Stimulated activated CD4-positive, alpha-beta T cell treated with anti-CD3 and anti-CD28 coated beads, Interleukin-4, amount 100 ng/mL, for 4 hours (primary cell): ENCODE measurements around the gene CELF2.

Experiments
- DNase-seq, 2 experiments: peaks; one replicate each; pipeline ENCODE4 v3.0.0-alpha.2; 2020

The CELF2 gene

DNA sequence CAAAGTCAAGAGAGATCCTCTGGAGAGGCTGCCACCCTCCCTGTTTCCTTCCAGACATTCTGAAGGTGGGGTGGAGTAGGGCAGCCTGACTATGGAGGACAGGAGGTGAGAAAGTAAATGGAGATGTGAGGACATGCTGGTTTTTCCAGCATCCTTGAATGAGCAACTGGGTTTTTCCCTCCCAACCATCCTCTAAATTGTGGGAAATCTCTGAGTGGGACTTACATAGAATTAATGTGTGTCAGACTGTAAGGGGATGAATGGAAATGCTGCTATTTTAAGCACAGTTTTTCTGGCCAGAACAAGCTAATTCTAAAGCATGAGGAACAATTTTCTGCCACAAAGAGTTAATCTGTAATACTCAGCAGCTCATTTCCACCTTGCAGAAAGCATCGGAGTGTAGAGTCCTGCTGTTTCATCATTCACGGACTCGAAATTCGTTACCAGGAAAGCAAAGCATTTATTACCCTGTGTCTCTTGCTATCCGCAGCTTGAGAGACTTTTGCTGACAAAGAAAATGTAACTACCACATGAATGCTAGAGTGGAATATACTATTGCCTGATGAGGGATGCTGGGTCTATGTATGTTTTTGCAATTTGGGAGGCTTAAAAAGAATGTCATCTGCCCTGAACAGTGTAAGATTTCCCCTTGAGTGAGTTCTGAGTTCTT, 213.0 kb downstream of the CELF2 start:
- DNase-seq = no peak

DNA sequence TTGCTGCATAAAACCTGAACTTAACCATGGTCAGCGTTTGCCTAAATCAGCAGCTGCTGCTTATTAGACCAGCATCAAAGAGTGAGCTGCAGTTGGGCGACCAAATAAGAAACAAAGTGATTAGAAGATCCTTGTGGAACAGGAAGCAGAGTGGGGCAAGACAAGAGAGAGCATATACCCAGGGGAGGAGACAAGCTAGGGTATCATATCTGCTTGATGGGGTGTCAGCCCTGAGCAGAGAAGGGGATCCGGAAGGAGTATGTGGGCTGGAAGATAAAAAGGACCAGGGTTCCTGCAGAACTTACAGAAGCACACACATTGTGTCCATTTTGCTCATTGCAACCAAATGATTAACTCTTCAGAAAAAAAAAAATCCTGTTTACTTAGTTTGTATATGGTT, 213.6 kb downstream of the CELF2 start:
- DNase-seq = no peak

DNA sequence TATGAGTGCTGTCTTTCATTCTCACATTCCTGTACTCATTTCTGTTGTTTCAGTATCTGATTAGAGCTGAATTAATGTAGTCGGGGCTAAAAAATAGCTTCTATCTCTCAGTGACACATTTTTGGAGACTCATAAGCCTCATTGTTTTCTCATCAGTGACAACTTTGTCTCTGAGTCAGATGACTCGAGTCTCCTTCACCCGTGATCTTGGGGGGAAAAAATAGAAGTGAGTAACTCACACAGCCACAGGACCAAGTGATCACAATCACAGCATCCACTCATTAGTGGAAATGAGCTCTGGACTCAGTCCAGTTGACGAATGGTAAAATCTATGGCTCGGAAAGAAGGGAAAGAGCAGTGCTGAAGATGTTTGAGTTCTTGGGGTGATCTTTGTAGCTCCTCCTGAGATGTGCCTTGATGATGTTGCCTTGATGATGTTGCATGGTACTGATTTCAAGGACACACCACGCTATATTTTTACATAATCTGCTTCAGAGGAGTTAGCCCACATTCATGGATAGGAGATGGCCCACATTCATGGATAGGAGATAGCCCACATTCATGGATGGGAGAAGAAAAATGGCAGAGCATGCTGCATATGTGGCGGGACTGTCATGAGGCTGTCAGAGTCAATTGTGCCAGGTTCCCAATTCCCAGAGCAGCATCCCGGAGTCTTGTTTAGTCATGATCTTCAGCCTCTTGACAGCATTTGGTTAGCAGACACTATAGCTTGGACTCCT, 214.7 kb downstream of the CELF2 start:
- DNase-seq = no peak

GRCh38 chr10:11234857-11235531, 217.3 kb downstream of the CELF2 start:
- DNase-seq = no peak

DNA sequence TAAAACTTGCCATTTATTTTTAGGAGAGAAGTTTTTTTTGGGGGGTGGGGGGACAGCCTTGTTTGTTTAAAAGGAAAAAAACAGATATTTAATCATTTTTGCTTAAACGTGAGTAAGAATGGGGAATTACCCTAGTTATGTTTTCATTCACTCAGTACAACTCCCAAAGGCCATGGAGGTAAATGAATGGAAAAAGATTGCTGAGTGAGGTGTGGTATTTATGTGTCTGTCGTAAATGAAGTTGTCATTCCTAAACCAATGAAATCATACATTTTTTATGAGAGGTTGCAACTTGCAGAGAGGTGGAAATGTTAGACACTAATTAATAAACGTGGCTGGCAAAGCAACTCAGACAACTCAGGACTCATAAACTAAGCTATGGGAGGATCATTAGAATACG, 218.1 kb downstream of the CELF2 start:
- DNase-seq = no peak

DNA sequence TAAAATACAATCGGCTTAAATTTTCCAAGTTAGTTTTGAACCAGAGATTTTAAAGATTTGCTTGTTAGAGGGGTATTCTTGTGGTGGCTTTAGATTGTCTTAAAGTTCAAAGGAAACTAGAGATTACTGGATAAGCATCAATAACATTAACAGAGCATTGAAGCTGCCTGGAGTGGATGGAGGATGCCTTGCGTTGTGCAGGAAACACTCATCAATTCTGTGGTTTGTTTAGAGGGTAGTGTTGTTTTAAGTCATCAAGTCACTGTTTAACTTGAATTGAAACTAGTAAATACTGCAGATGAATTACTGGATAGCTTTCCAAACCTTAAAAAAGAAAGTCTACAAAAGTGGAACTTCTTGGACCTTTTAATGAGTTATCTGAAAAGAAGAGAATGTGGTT, 218.6 kb downstream of the CELF2 start:
- DNase-seq = no peak

DNA sequence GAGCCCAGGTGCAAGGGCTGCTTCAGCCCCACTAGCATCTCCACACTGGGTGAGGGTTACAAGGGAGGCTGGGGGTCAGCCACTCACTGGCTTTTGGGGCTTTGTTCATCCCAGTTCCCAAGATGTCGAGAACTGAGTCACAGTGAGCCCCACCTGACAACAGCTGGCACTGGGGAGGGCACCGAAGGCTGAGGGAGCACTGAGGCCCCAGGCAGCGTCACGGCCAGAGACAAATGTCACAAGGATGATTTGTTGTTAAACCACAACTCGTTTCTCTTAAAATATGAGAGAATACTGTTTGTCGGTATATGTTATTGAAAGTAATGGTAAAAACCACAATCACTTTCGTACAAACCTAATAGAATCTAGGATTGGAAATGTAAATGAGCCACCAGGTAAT, 219.9 kb downstream of the CELF2 start:
- DNase-seq = peak in 1 of 2 experiments; percentile 19

- DNase-seq = no peak
These were observed 221.2 kb downstream of the CELF2 start for GRCh38 chr10:11238893-11239292.

DNA sequence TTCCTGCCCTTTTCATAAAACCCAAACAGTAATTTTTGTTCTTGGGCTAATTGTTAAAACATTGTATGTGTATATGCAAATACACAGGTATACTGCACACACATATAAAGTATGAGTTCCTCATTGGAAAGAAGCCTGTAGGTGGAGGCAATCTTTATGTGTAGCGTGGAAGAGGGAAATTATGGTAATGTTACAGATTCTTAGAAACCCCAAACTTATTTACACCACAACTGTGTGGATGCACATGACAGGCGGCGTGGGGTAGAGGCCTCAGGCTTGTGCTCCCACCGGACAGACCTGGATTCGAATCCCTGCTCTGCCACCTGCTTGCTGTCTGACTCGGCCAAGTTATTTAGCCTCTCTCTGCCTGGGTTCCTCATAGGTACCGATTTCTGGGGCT, 223.0 kb downstream of the CELF2 start:
- DNase-seq = no peak

- DNase-seq = no peak
These were observed 225.0 kb downstream of the CELF2 start for GRCh38 chr10:11242443-11243387.

DNA sequence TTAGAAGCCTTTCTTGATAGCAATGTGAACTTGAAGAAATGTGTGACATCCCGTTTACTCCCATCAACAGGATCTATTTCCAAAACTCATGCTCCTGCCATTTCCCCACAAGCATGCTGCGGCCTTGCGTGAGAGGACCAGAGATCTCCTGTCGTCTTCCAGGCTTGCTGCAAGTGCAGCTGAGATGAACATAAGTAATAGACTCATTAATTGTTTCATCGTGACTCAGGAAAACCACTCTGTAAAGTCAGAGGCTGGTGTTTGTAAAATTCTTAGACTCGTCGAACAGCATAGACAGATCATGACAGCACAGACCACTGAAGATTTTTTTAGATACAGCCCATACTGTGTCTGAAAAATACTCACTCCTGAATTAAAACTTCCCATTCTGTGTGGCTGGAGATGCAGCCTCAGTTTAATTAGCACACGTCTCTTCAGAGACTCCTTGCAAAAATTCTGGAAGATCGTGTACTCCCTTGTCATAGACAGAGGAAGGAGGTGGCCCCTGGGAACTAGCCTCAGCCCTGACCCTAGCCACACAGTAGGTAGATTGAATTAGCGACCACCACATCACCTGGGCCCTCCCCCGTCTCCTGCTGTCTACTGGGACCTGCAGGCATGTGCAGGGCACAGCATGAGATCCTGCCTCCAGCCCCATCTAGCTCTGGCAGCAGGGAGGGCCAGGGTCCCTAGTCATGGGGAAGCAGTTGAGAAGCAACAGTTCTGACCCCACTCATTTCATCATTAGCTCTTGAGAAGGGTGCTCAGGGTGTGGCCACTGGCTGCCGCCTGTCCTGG, 226.0 kb downstream of the CELF2 start:
- no peak for DNase-seq

- DNase-seq = no peak
These were observed 227.4 kb downstream of the CELF2 start for GRCh38 chr10:11245095-11245479.

GRCh38 chr10:11245510-11245909, 227.8 kb downstream of the CELF2 start:
- peak in 1 of 2 experiments; percentile 32 for DNase-seq

- no peak for DNase-seq
These were observed 228.4 kb downstream of the CELF2 start for GRCh38 chr10:11245981-11246590.

DNA sequence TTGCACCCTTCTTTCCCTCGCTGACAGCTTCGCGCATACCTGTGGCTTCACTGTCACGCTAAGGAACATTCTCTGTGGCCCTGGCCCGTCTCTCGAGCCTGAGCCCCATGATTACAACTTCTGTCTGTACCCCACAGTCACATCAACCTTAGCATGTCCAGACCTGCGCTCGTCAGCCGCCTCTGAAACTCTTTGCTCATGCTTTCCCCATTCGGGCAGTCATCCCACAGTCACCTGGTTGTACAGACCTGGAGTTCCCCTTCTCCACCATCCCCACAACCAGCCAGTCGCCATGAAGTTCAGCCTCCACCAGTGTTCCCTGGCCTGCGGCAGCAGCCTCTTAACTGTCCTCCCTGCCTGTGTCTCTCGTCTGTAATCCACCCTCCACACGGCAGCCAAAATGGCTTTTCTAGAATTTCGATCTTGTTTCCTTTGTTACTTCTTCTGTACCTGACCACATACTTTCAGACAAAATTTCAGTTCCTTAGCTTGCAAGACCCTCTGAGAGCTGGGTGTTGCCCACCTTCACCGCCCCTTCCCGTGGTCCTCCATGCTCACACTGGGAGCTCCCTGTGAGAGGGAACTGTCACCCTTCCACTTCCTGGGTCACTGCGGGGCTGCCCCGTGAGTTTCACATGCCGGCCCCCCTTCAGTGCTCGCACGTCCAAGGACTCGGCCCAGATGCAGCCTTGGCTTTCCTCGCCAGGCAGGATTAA, 229.2 kb downstream of the CELF2 start:
- no peak for DNase-seq

DNA sequence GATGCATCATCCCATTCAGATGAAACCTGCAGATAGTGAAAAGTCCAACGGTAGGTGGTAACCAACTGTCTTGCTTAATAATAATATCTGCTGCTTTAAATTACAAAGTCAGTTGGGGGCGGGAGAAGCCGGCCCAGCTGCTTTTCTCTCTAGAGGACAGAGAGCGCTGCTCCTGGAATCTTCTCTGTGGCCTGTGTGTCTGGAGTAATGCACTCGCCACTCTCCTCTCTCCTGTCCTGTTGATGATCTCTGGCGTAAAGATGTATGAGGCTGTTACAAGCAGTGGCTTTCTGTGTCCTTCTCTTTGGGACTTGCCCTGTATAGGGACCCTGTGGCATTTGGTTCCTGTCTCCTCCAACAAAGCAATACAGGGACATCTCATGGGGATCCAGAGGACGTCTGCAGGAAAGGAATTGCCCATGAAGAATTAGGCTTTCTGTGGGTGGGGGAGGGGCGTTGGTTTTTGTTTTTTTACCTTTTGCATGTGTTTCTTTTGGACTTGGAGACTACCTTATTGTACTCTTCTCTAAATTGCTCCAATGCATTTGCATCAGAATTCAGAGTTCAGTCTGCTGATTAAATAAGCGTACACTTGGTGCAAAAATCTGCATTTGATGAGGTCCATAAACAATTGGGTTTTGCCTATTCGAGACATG, 231.6 kb downstream of the CELF2 start:
- DNase-seq = no peak

DNA sequence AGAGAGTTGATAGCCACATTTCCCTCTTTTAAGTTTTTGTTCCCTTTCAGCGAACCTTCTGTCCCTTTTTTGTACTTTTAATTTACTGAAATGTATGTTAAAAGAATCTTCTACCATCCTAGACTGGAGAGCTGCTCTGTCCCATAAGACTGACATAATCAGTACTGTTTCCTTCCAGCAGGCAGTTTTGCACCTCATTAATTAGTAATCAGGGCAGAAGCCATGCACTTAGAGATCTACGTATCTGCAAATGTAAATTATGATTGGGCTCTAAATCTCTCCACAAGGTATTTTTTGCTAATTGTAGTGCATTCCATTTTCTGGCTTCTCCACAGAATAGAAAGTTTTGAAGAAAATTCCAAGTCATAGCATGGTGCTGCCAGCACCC, 232.1 kb downstream of the CELF2 start:
- no peak for DNase-seq

GRCh38 chr10:11250304-11250703, 232.6 kb downstream of the CELF2 start:
- no peak for DNase-seq

- DNase-seq = no peak
These were observed 235.2 kb downstream of the CELF2 start for GRCh38 chr10:11252887-11253286.

GRCh38 chr10:11253385-11254002, 235.8 kb downstream of the CELF2 start:
- no peak for DNase-seq
